Measurements from ENCODE around the gene IL17RA. TPM values are rescaled to one million over a fixed set of nuclear protein-coding genes. Genes with fewer than 3 reads are reported as not detected.

IL17RA gene
- total and polyA plus RNA-seq, 4 donors = 3.0 to 28.3 (median 14.6) TPM

- Histone ChIP-seq H3K4me1 (ENCODE audit: control insufficient read depth in 1 of 2, insufficient read depth in 2 of 2, low read length in 2 of 2) (no peaks in the 10 kb centered on the region), H3K27me3 (ENCODE audit: control insufficient read depth in 1 of 2, insufficient read depth in 2 of 2, low read length in 1 of 2) (no peaks in the 10 kb centered on the region)
Measured at GRCh38 chr22:17135153-17135760, 50.5 kb downstream of the IL17RA start.

DNA sequence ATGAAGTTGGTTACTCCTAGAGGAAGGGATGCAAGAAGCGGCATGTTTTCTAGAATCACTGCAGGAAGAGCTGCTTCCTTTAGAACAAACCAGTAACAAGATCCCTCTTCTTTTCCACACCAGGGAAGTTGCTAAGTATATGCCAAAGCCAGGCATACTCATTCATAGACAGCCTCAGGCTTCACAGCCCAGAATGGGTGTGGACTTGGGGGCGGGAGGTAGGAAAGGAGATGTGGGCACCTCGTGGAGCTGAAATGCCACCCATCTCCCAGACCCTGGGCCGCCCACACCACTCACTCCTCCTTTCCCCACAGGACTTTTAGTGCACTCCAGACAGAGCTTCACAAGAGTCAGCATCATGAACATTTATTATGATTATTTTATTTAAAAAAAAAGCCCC, 52.4 kb downstream of the IL17RA start:
- H3K9me3 ChIP-seq (ENCODE audit: control insufficient read depth, low read length) = no peaks in the 10 kb centered on the region
- no peak overlapping the region for H3K27ac ChIP-seq (ENCODE audit: low read depth in 1 of 2, low read length in 2 of 2)
- no peaks in the 10 kb centered on the region for H3K27me3 ChIP-seq (ENCODE audit: control insufficient read depth in 1 of 2, insufficient read depth in 2 of 2, low read length in 1 of 2)
- DNase-seq (peak in 1 of 2 donors; percentile 42), ATAC-seq (ENCODE audit: low FRiP score) (no peak)
- no peaks in the 10 kb centered on the region for H3K4me1 ChIP-seq (ENCODE audit: control insufficient read depth in 1 of 2, insufficient read depth in 2 of 2, low read length in 2 of 2)
- peaks cover 0 to 10% of the 10 kb centered on the region in 2 donors for H3K36me3 ChIP-seq (ENCODE audit: control insufficient read depth in 1 of 2, insufficient read depth in 2 of 2, low read length in 1 of 2)
- WGBS, 2 donors = 91 to 93% methylated on average over 4 of the region's 4 CpGs
- no peak overlapping the region for H3K4me3 ChIP-seq (ENCODE audit: low read length in 2 of 2)
- intact Hi-C loops (cut with DNase I) = no loop called here

More at GRCh38 chr22:17135153-17135760, 50.5 kb downstream of the IL17RA start:
- no peak overlapping the region for H3K27ac ChIP-seq (ENCODE audit: low read depth in 1 of 2, low read length in 2 of 2)
- H3K36me3 ChIP-seq (ENCODE audit: control insufficient read depth in 1 of 2, insufficient read depth in 2 of 2, low read length in 1 of 2) = peaks cover 0 to 10% of the 10 kb centered on the region in 2 donors
- ATAC-seq (ENCODE audit: low FRiP score) (no peak), DNase-seq (peak in 1 of 2 donors; percentile 40)
- intact Hi-C loops (cut with DNase I) = no loop called here
- H3K4me3 ChIP-seq (ENCODE audit: low read length in 2 of 2) = no peak overlapping the region
- H3K9me3 ChIP-seq (ENCODE audit: control insufficient read depth, low read length) = no peaks in the 10 kb centered on the region
- 86 to 89% methylated on average over 15 of the region's 15 CpGs for WGBS, 2 donors

DNA sequence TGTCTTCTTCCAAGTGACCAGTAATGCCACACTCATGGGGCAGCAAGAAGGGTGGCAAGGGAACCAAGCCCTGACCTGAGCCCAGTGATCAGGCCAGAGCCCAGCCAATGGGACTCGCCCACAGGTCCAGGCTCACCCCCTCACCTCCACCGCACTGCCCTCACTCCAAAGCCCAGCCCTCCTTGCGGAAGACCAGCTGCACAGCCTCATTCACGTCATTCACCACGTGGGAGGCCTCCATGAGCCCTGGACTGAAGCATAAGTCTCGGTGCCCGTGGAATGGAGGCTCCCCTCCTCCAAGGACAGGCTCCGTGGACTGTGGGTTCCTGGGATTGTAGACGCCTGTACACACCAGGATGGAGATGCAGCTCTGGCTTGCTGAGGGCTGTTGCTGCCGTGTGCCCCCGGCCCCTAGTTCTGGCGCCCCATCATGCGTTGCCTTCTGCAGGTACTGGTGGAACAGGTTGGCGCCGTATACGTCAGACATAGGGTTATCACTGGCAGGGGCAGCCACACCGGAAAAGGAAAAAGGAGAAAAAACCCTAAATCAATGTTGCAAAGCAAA, 53.1 kb downstream of the IL17RA start:
- H3K4me1 ChIP-seq (ENCODE audit: control insufficient read depth in 1 of 2, insufficient read depth in 2 of 2, low read length in 2 of 2) = no peaks in the 10 kb centered on the region
- ATAC-seq (ENCODE audit: low FRiP score) (no peak), DNase-seq (no peak)
- no peaks in the 10 kb centered on the region for H3K9me3 ChIP-seq (ENCODE audit: control insufficient read depth, low read length)
- intact Hi-C loops (cut with DNase I) = no loop called here
- H3K27ac ChIP-seq (ENCODE audit: low read depth in 1 of 2, low read length in 2 of 2) = no peak overlapping the region
- H3K4me3 ChIP-seq (ENCODE audit: low read length in 2 of 2) = no peak overlapping the region
- H3K27me3 ChIP-seq (ENCODE audit: control insufficient read depth in 1 of 2, insufficient read depth in 2 of 2, low read length in 1 of 2) = no peaks in the 10 kb centered on the region
- H3K36me3 ChIP-seq (ENCODE audit: control insufficient read depth in 1 of 2, insufficient read depth in 2 of 2, low read length in 1 of 2) = peaks cover 0 to 12% of the 10 kb centered on the region in 2 donors
- 90 to 94% methylated on average over 17 of the region's 17 CpGs for WGBS, 2 donors

DNA sequence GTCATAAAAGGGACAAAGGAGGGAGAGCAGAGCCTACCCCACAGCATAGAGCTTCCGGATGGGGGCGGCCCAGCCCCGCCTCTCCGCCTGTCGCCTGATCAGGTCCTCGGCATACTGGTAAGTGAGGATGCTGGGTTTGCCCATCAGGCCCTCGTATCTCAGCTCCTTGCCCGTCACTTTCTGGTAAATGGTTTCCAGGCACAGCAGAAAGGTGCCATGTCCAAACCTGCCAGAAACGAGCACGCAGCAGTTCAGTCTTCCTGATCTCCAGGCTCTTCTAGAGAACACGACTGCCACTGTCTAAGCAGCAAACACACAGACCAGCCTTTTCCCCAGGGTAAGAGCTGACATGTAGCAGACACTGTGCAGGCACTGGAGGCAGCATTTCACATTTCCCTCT, 53.7 kb downstream of the IL17RA start:
- Histone ChIP-seq H3K4me1 (ENCODE audit: control insufficient read depth in 1 of 2, insufficient read depth in 2 of 2, low read length in 2 of 2) (no peaks in the 10 kb centered on the region), H3K27me3 (ENCODE audit: control insufficient read depth in 1 of 2, insufficient read depth in 2 of 2, low read length in 1 of 2) (no peaks in the 10 kb centered on the region), H3K4me3 (ENCODE audit: low read length in 2 of 2) (no peak overlapping the region), H3K27ac (ENCODE audit: low read depth in 1 of 2, low read length in 2 of 2) (no peak overlapping the region), H3K9me3 (ENCODE audit: control insufficient read depth, low read length) (no peaks in the 10 kb centered on the region), H3K36me3 (ENCODE audit: control insufficient read depth in 1 of 2, insufficient read depth in 2 of 2, low read length in 1 of 2) (peaks cover 0 to 12% of the 10 kb centered on the region in 2 donors)
- ATAC-seq (ENCODE audit: low FRiP score) (no peak), DNase-seq (no peak)
- intact Hi-C loops (cut with DNase I) = no loop called here
- 85 to 86% methylated on average over 11 of the region's 11 CpGs for WGBS, 2 donors

DNA sequence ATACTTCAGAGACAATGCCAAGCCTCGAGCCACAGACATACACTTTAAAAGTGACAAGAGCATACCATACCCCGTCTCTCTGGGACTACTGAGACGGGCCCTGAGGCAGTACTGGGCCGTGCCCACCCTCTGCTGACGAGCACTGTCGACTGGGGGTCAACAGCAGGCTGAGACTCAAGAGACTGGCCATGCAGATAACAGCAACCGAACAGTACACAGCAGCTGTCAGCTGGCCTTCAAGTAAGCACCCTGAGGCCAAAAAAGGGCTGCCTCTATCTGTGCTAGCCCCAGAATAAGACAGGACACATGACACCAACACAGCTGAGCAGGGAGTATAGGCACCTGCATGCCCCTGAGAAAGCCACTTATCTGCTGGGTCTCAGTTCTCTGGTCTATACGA, 55.2 kb downstream of the IL17RA start:
- 83 to 95% methylated on average over 8 of the region's 8 CpGs for WGBS, 2 donors
- intact Hi-C loops (cut with DNase I) = no loop called here
- Histone ChIP-seq H3K27ac (ENCODE audit: low read depth in 1 of 2, low read length in 2 of 2) (no peak overlapping the region), H3K36me3 (ENCODE audit: control insufficient read depth in 1 of 2, insufficient read depth in 2 of 2, low read length in 1 of 2) (peaks cover 0 to 15% of the 10 kb centered on the region in 2 donors), H3K9me3 (ENCODE audit: control insufficient read depth, low read length) (no peaks in the 10 kb centered on the region), H3K4me3 (ENCODE audit: low read length in 2 of 2) (no peak overlapping the region), H3K4me1 (ENCODE audit: control insufficient read depth in 1 of 2, insufficient read depth in 2 of 2, low read length in 2 of 2) (no peaks in the 10 kb centered on the region), H3K27me3 (ENCODE audit: control insufficient read depth in 1 of 2, insufficient read depth in 2 of 2, low read length in 1 of 2) (no peaks in the 10 kb centered on the region)
- ATAC-seq (ENCODE audit: low FRiP score) (no peak), DNase-seq (no peak)

- Histone ChIP-seq H3K4me3 (ENCODE audit: low read length in 2 of 2) (no peak overlapping the region), H3K4me1 (ENCODE audit: control insufficient read depth in 1 of 2, insufficient read depth in 2 of 2, low read length in 2 of 2) (no peaks in the 10 kb centered on the region), H3K36me3 (ENCODE audit: control insufficient read depth in 1 of 2, insufficient read depth in 2 of 2, low read length in 1 of 2) (peaks cover 0 to 15% of the 10 kb centered on the region in 2 donors), H3K9me3 (ENCODE audit: control insufficient read depth, low read length) (no peaks in the 10 kb centered on the region), H3K27ac (ENCODE audit: low read depth in 1 of 2, low read length in 2 of 2) (no peak overlapping the region), H3K27me3 (ENCODE audit: control insufficient read depth in 1 of 2, insufficient read depth in 2 of 2, low read length in 1 of 2) (no peaks in the 10 kb centered on the region)
- intact Hi-C loops (cut with DNase I) = no loop called here
- 94 to 97% methylated on average over 9 of the region's 9 CpGs for WGBS, 2 donors
- no peak for ATAC-seq (ENCODE audit: low FRiP score)
- peak in 1 of 2 donors; percentile 70 for DNase-seq
Measured at GRCh38 chr22:17140826-17141766, 56.3 kb downstream of the IL17RA start.

DNA sequence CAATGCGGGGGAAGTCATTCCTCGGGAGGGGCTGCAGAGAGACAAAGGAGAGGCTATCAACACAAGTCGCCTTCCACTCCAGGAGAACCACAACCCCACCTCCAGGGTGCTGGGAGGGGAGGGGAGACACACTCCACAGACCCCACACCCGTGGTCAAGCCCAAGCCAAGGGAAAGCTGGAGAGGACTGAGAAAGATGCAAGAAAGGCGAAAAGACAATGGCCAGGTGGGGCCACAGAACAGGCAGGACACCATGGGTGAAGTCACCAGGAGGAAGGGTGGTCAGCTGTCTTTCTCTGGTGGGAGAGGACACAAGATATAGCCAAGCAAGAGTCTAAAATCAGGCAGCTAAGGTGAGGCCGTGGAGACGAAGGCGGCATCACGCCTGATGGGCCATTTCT, 58.3 kb downstream of the IL17RA start:
- peak in 1 of 2 donors; percentile 40 for DNase-seq

DNA sequence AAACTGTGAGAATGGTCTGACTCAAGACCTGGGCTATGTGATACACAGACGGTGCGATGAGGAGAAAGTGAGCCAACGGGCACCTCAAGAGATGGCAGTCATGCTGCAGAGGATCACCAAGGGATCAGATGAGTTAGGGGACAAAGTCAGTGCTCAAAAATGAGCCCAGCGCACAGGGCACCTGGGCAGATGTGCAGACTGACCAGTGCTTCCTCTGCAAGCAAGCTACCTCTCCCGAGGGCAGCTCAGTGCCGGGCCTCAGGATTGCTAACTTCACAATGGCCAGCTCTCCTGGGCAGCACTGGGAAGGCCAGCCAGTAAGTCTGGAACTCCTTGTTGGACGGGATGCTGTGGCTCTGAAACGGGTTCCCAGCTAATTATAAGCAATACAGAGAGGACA, 59.0 kb downstream of the IL17RA start:
- no peaks in the 10 kb centered on the region for H3K9me3 ChIP-seq (ENCODE audit: control insufficient read depth, low read length)
- H3K27me3 ChIP-seq (ENCODE audit: control insufficient read depth in 1 of 2, insufficient read depth in 2 of 2, low read length in 1 of 2) = no peaks in the 10 kb centered on the region
- DNase-seq (no peak), ATAC-seq (ENCODE audit: low FRiP score) (no peak)
- H3K4me3 ChIP-seq (ENCODE audit: low read length in 2 of 2) = no peak overlapping the region
- 86 to 90% methylated on average over 8 of the region's 8 CpGs for WGBS, 2 donors
- intact Hi-C loops (cut with DNase I) = no loop called here
- no peaks in the 10 kb centered on the region for H3K4me1 ChIP-seq (ENCODE audit: control insufficient read depth in 1 of 2, insufficient read depth in 2 of 2, low read length in 2 of 2)
- peaks cover 0 to 7% of the 10 kb centered on the region in 2 donors for H3K36me3 ChIP-seq (ENCODE audit: control insufficient read depth in 1 of 2, insufficient read depth in 2 of 2, low read length in 1 of 2)
- no peak overlapping the region for H3K27ac ChIP-seq (ENCODE audit: low read depth in 1 of 2, low read length in 2 of 2)

More for the DNA sequence above, 58.3 kb downstream of the IL17RA start:
- H3K9me3 ChIP-seq (ENCODE audit: control insufficient read depth, low read length) = no peaks in the 10 kb centered on the region
- no peak for ATAC-seq (ENCODE audit: low FRiP score)
- H3K27ac ChIP-seq (ENCODE audit: low read depth in 1 of 2, low read length in 2 of 2) = no peak overlapping the region
- 92% methylated on average over 9 of the region's 9 CpGs for WGBS, 2 donors
- no peak overlapping the region for H3K4me3 ChIP-seq (ENCODE audit: low read length in 2 of 2)
- intact Hi-C loops (cut with DNase I) = no loop called here
- H3K27me3 ChIP-seq (ENCODE audit: control insufficient read depth in 1 of 2, insufficient read depth in 2 of 2, low read length in 1 of 2) = no peaks in the 10 kb centered on the region
- no peaks in the 10 kb centered on the region for H3K4me1 ChIP-seq (ENCODE audit: control insufficient read depth in 1 of 2, insufficient read depth in 2 of 2, low read length in 2 of 2)
- peaks cover 0 to 9% of the 10 kb centered on the region in 2 donors for H3K36me3 ChIP-seq (ENCODE audit: control insufficient read depth in 1 of 2, insufficient read depth in 2 of 2, low read length in 1 of 2)

Data from aorta (tissue), 5 donors.